GM23338 (cell line): ENCODE results near the gene KREMEN2. TPM values are rescaled to one million over a fixed set of nuclear protein-coding genes. Genes with fewer than 3 reads are reported as not detected.

Experiments
- ATAC-seq: fragments of 200-7000 bp; cut with Tn5 transposase; 3 replicates; pipeline ENCODE4 v1.9.1; 2020
- DNase-seq: peaks from one replicate; pipeline ENCODE4 v3.0.0-alpha.2; 2015; ENCODE audit warnings: low spot score
- H2AFZ ChIP-seq: fragments of 200-600 bp; sonication (generic); 2 replicates; pipeline ENCODE4 v1.8.0; 2016; ENCODE audit warnings: antibody characterized with exemption, mild to moderate bottlenecking, moderate library complexity
- H3F3A ChIP-seq: fragments of 200-600 bp; sonication (generic); replicated peaks from 2 replicates; pipeline ENCODE4 v1.8.0; 2017; ENCODE audit warnings: antibody characterized with exemption, mixed run types, low read depth
- H3K27ac ChIP-seq: fragments of 200-600 bp; sonication (generic); 2 replicates; pipeline ENCODE4 v1.6.1; 2016; ENCODE audit warnings: low read depth
- H3K27me3 ChIP-seq: fragments of 200-600 bp; sonication (generic); 2 replicates; pipeline ENCODE4 v1.8.0; 2016; ENCODE audit warnings: mild to moderate bottlenecking, mixed run types, moderate library complexity; ENCODE audit not compliant: insufficient read depth
- H3K36me3 ChIP-seq: fragments of 200-600 bp; sonication (generic); 2 replicates; pipeline ENCODE4 v1.8.0; 2016; ENCODE audit warnings: mild to moderate bottlenecking; ENCODE audit not compliant: insufficient read depth
- H3K4me1 ChIP-seq: fragments of 200-600 bp; sonication (generic); 2 replicates; pipeline ENCODE4 v1.8.0; 2016; ENCODE audit warnings: mild to moderate bottlenecking, moderate library complexity; ENCODE audit not compliant: insufficient read depth
- H3K4me2 ChIP-seq: fragments of 200-600 bp; sonication (generic); 2 replicates; pipeline ENCODE4 v1.7.1; 2017; ENCODE audit warnings: mixed run types
- H3K4me3 ChIP-seq: fragments of 200-600 bp; sonication (generic); 2 replicates; pipeline ENCODE4 v1.6.1; 2016; ENCODE audit warnings: mixed run types
- H3K79me2 ChIP-seq: fragments of 200-600 bp; sonication (generic); replicated peaks from 2 replicates; pipeline ENCODE4 v1.8.0; 2017; ENCODE audit warnings: mild to moderate bottlenecking; ENCODE audit not compliant: insufficient read depth
- H3K9me2 ChIP-seq: fragments of 200-600 bp; sonication (generic); 2 replicates; pipeline ENCODE4 v1.8.0; 2017; ENCODE audit not compliant: insufficient read depth
- H4K20me1 ChIP-seq: fragments of 200-600 bp; sonication (generic); replicated peaks from 2 replicates; pipeline ENCODE4 v1.8.0; 2017; ENCODE audit warnings: mild to moderate bottlenecking; ENCODE audit not compliant: insufficient read depth
- H3K27ac Mint-ChIP-seq: 2 replicates; pipeline ENCODE4 v1.8.0; 2020; ENCODE audit warnings: inconsistent platforms, mild to moderate bottlenecking, moderate library complexity, mixed read lengths
- H3K27me3 Mint-ChIP-seq: 3 replicates; pipeline ENCODE4 v1.8.0; 2022; ENCODE audit warnings: low read depth, mild to moderate bottlenecking, moderate library complexity, mixed read lengths, inconsistent platforms; ENCODE audit not compliant: insufficient read depth, poor library complexity
- H3K36me3 Mint-ChIP-seq: 3 replicates; pipeline ENCODE4 v1.8.0; 2021; ENCODE audit warnings: low read depth, mild to moderate bottlenecking, inconsistent platforms, moderate library complexity, mixed read lengths
- H3K4me1 Mint-ChIP-seq: 3 replicates; pipeline ENCODE4 v1.8.0; 2020; ENCODE audit warnings: mild to moderate bottlenecking, inconsistent platforms, mixed read lengths
- H3K4me3 Mint-ChIP-seq: 3 replicates; pipeline ENCODE4 v1.8.0; 2021; ENCODE audit warnings: moderate library complexity, mild to moderate bottlenecking, inconsistent platforms, mixed read lengths
- H3K9me3 Mint-ChIP-seq: 3 replicates; pipeline ENCODE4 v1.8.0; 2020; ENCODE audit warnings: moderate library complexity, mild to moderate bottlenecking, inconsistent platforms, mixed read lengths
- EZH2 ChIP-seq: fragments of 200-600 bp; sonication (generic); IDR thresholded peaks from one replicate; pipeline ENCODE4 v1.8.0; 2017; ENCODE audit warnings: antibody characterized with exemption, mild to moderate bottlenecking, low read depth; ENCODE audit not compliant: unreplicated experiment
- POLR2AphosphoS5 ChIP-seq: IDR thresholded peaks from 2 replicates; pipeline ENCODE4 v1.6.1; 2016; ENCODE audit warnings: antibody characterized with exemption, low read depth
- ZNF462 ChIP-seq: fragments of 250-450 bp; sonication (Bioruptor Pico); IDR thresholded peaks from 2 replicates; pipeline ENCODE4 v1.5.0; 2020; ENCODE audit warnings: mild to moderate bottlenecking, moderate library complexity
- polyA plus RNA-seq: library from polyadenylated mRNA; unstranded; fragments of >200 nt; fragmentation: Nextera tagmentation; extraction: Ambion mirVana; gene quantifications from 2 replicates; pipeline ENCODE4 v1.2.1, GENCODE V29; 2016
- total RNA-seq: library from RNA; depleted of rRNA; stranded (reverse); fragments of >200 nt; shearing (Covaris generic); gene quantifications from 2 replicates; pipeline ENCODE4 v1.2.3, GENCODE V29; 2014
- TF ChIP-seq, protein P1 (sequence below): IDR thresholded peaks from 2 replicates; pipeline ENCODE4 v1.6.1; 2016; ENCODE audit warnings: antibody characterized with exemption
- TF ChIP-seq, protein P2 (sequence below), 2 experiments: fragments of 200-600 bp in 1 of 2; sonication (generic) in 1 of 2; conservative IDR thresholded peaks; 2 replicates each; pipeline versions ENCODE4 v1.5.1 to v1.6.1; 2016 to 2017; ENCODE audit warnings: antibody characterized with exemption in 2 of 2, low read depth in 2 of 2, mild to moderate bottlenecking in 2 of 2, moderate library complexity in 1 of 2

The KREMEN2 gene
- total and polyA plus RNA-seq, 2 experiments from 2014 or later: 4.9 to 16.1 TPM

DNA sequence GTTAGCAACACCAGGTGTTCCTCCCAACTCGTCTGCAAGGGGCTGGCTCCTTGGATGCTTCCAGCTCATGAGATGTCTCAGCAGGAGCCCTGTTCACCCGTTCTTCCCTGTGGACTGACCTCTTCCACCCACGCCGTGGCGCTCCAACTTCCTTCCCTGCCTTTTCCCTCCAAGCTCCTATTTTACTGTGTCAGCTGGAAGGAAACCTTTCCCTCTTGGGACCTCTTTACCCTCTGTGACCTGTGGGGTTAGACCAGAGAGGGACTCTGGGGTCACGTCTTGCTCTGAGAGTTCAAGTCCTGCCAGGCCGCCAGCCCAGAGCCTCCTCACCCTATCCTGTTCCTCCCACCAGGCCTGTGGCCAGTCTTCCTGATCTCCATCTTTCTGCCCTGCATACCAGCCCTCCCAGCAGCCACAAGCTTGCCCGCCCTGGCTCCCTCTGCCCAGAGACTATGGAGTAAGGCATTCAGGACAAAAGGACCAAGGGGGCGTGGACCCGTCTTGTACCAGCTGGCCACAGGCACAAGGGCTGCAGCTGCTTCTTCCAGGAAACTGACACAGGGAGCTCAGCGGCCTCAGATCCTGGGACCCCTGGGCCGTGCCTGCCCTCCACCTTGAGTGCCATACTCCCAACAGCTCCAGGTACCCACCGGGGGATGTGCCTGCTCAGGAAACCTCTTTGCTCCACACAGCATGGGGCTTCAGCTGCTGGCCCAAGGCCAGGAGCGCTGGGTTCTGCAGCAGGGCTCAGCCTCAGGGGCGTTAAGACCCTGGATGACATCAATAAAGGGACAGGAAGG, 8.1 kb downstream of the KREMEN2 start (continued):
- TF ChIP-seq, protein P1, sequence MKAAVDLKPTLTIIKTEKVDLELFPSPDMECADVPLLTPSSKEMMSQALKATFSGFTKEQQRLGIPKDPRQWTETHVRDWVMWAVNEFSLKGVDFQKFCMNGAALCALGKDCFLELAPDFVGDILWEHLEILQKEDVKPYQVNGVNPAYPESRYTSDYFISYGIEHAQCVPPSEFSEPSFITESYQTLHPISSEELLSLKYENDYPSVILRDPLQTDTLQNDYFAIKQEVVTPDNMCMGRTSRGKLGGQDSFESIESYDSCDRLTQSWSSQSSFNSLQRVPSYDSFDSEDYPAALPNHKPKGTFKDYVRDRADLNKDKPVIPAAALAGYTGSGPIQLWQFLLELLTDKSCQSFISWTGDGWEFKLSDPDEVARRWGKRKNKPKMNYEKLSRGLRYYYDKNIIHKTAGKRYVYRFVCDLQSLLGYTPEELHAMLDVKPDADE: no peak
- TF ChIP-seq POLR2AphosphoS5: no peak

- Histone ChIP-seq H3K36me3 (0 out of 2 replicates have a peak, but pooled peaks cover under 1% of the 10 kb centered on the region), H3F3A (peaks cover 25% of the 10 kb centered on the region), H3K4me1 (peaks cover 6% of the 10 kb centered on the region; the same call in 1 of the 2 replicates), H3K79me2 (no peaks in the 10 kb centered on the region; the same call in 1 of the 2 replicates), H2AFZ (no peak overlapping the region), H3K4me2 (no peak overlapping the region), H3K9me2 (no peaks in the 10 kb centered on the region), H3K27ac (no peak overlapping the region), H4K20me1 (peaks cover 19% of the 10 kb centered on the region), H3K27me3 (peaks cover 6% of the 10 kb centered on the region), H3K4me3 (no peak overlapping the region)
- TF ChIP-seq, protein P2, sequence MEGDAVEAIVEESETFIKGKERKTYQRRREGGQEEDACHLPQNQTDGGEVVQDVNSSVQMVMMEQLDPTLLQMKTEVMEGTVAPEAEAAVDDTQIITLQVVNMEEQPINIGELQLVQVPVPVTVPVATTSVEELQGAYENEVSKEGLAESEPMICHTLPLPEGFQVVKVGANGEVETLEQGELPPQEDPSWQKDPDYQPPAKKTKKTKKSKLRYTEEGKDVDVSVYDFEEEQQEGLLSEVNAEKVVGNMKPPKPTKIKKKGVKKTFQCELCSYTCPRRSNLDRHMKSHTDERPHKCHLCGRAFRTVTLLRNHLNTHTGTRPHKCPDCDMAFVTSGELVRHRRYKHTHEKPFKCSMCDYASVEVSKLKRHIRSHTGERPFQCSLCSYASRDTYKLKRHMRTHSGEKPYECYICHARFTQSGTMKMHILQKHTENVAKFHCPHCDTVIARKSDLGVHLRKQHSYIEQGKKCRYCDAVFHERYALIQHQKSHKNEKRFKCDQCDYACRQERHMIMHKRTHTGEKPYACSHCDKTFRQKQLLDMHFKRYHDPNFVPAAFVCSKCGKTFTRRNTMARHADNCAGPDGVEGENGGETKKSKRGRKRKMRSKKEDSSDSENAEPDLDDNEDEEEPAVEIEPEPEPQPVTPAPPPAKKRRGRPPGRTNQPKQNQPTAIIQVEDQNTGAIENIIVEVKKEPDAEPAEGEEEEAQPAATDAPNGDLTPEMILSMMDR (conservative IDR thresholded peaks at IDR 0.05; ENCODE audit: low read depth in 2 of 2): no peak
- 0 out of 2 replicates have a peak, but pooled peaks have one; percentile 13 for TF ChIP-seq POLR2AphosphoS5
- TF ChIP-seq ZNF462 (CRISPR knock-in tag): no peak
- no peak for TF ChIP-seq EZH2
- TF ChIP-seq, protein P1: no peak
- H3K9me3 Mint-ChIP-seq: no peaks in the 10 kb centered on the region
- peaks cover 21% of the 10 kb centered on the region for H3K4me1 Mint-ChIP-seq
- no peak overlapping the region for H3K4me3 Mint-ChIP-seq
- ATAC-seq (no peak), DNase-seq (no peak)
- peaks cover 30% of the 10 kb centered on the region for H3K27me3 Mint-ChIP-seq
- H3K27ac Mint-ChIP-seq: no peak overlapping the region
- peaks cover 38% of the 10 kb centered on the region for H3K36me3 Mint-ChIP-seq
These were observed 9.0 kb downstream of the KREMEN2 start for GRCh38 chr16:2973093-2973492.
